COR-L47 (cell line): ENCODE data around the gene SLC14A1.
"Not testable (repeated sequence)": the region's sequence is repeated elsewhere in the genome, so short reads cannot be mapped to it uniquely, and the experiment has no call there.

Experiments
- DNase-seq: peaks from one replicate; lab custom pipeline; 2025; lab: John Stamatoyannopoulos, UW

Gene SLC14A1

GRCh38 chr18:45757644-45758043 is 33.7 kb downstream of the SLC14A1 start:
- not testable (repeated sequence) for DNase-seq

- peak; percentile 72 for DNase-seq
Observed at GRCh38 chr18:45760462-45761036, 36.6 kb downstream of the SLC14A1 start.

GRCh38 chr18:45761512-45762114 is 37.6 kb downstream of the SLC14A1 start:
- DNase-seq: no peak

GRCh38 chr18:45764000-45764686 is 40.2 kb downstream of the SLC14A1 start:
- DNase-seq: no peak

GRCh38 chr18:45765796-45766195 is 41.8 kb downstream of the SLC14A1 start:
- DNase-seq: no peak

- DNase-seq: no peak
Observed at GRCh38 chr18:45771587-45772480, 47.9 kb downstream of the SLC14A1 start.

GRCh38 chr18:45774065-45774521 is 50.1 kb downstream of the SLC14A1 start:
- peak; percentile 46 for DNase-seq

- DNase-seq: peak; percentile 80
Observed at GRCh38 chr18:45775241-45775676, 51.3 kb downstream of the SLC14A1 start.

GRCh38 chr18:45775743-45776142 is 51.8 kb downstream of the SLC14A1 start:
- DNase-seq: no peak

- no peak for DNase-seq
Observed at GRCh38 chr18:45777393-45777792, 53.4 kb downstream of the SLC14A1 start.

GRCh38 chr18:45780568-45780967 is 56.6 kb downstream of the SLC14A1 start:
- DNase-seq: no peak

GRCh38 chr18:45782662-45783061 is 58.7 kb downstream of the SLC14A1 start:
- DNase-seq: peak; percentile 4

GRCh38 chr18:45783097-45784075 is 59.4 kb downstream of the SLC14A1 start:
- DNase-seq: no peak

GRCh38 chr18:45785134-45785533 is 61.2 kb downstream of the SLC14A1 start:
- no peak for DNase-seq

GRCh38 chr18:45786941-45787340 is 63.0 kb downstream of the SLC14A1 start:
- DNase-seq: no peak

- no peak for DNase-seq
Observed at GRCh38 chr18:45787346-45787745, 63.4 kb downstream of the SLC14A1 start.

- no peak for DNase-seq
Observed at GRCh38 chr18:45788861-45789260, 64.9 kb downstream of the SLC14A1 start.

GRCh38 chr18:45792506-45793263 is 68.7 kb downstream of the SLC14A1 start:
- no peak for DNase-seq

GRCh38 chr18:45793264-45793965 is 69.4 kb downstream of the SLC14A1 start:
- no peak for DNase-seq
